NCI-H748 (cell line): ENCODE results near the gene AP5Z1.

Experiments used
- DNase-seq: peaks from one replicate; lab custom pipeline; 2025; ENCODE audit not compliant: unreplicated experiment; lab: John Stamatoyannopoulos, UW

Gene AP5Z1

GRCh38 chr7:4765776-4766490 lies 9.5 kb upstream of the AP5Z1 start:
- DNase-seq: no peak

- no peak for DNase-seq
Observed at GRCh38 chr7:4766666-4767519, 8.5 kb upstream of the AP5Z1 start.

- DNase-seq: no peak
Observed at GRCh38 chr7:4768597-4769569, 6.5 kb upstream of the AP5Z1 start.

- DNase-seq: no peak
Observed at GRCh38 chr7:4769761-4770160, 5.7 kb upstream of the AP5Z1 start.

- DNase-seq: no peak
Observed at GRCh38 chr7:4770886-4771285, 4.5 kb upstream of the AP5Z1 start.

GRCh38 chr7:4771737-4772136 lies 3.7 kb upstream of the AP5Z1 start:
- no peak for DNase-seq

- no peak for DNase-seq
Observed at GRCh38 chr7:4772306-4772705, 3.1 kb upstream of the AP5Z1 start.

GRCh38 chr7:4774007-4774406 lies 1.4 kb upstream of the AP5Z1 start:
- DNase-seq: no peak

- peak; percentile 59 for DNase-seq
Observed at GRCh38 chr7:4774658-4775249, 669 bp upstream of the AP5Z1 start.

GRCh38 chr7:4775848-4776623 lies 613 bp downstream of the AP5Z1 start:
- DNase-seq: peak; percentile 38

- DNase-seq: no peak
Observed at GRCh38 chr7:4779118-4779517, 3.7 kb downstream of the AP5Z1 start.

GRCh38 chr7:4781366-4782069 lies 6.1 kb downstream of the AP5Z1 start:
- no peak for DNase-seq

GRCh38 chr7:4782333-4783291 lies 7.2 kb downstream of the AP5Z1 start:
- no peak for DNase-seq

- no peak for DNase-seq
Observed at GRCh38 chr7:4783292-4783652, 7.8 kb downstream of the AP5Z1 start.

GRCh38 chr7:4783762-4784351 lies 8.4 kb downstream of the AP5Z1 start:
- no peak for DNase-seq

GRCh38 chr7:4784799-4785198 lies 9.4 kb downstream of the AP5Z1 start:
- no peak for DNase-seq

- no peak for DNase-seq
Observed at GRCh38 chr7:4785371-4785770, 9.9 kb downstream of the AP5Z1 start.

- DNase-seq: no peak
Observed at GRCh38 chr7:4786015-4786414, 10.6 kb downstream of the AP5Z1 start.
